ENCODE results near the gene UBQLN2. TPM values are rescaled to one million over a fixed set of nuclear protein-coding genes. Genes with fewer than 3 reads are reported as not detected.

The UBQLN2 gene
- total RNA-seq, 1 donor from 2014 or later = 14.8 TPM

Other genes starting within 250 kb of the UBQLN2 start
- gene NBDY, start 165.6 kb downstream of the UBQLN2 start, total RNA-seq = 5.5 TPM

Data from skin of body (tissue), 1 donor.